Suprapubic skin (tissue), 4 donors: ENCODE results near the gene HOXA13. TPM values are rescaled to one million over a fixed set of nuclear protein-coding genes. Genes with fewer than 3 reads are reported as not detected.
A peak's percentile ranks its signal among the peaks of the same experiment; 100 is the strongest.

Experiments used
- DNase-seq, 2 donors: peaks; one replicate each; pipeline ENCODE4 v3.0.0-alpha.2; 2019; ENCODE audit warnings: low spot score in 2 of 2
- H3K27ac ChIP-seq: fragments of 200-600 bp; sonication (generic); one replicate; pipeline ENCODE4 v1.5.1; 2019
- H3K27me3 ChIP-seq: fragments of 200-600 bp; sonication (generic); one replicate; pipeline ENCODE4 v1.5.1; 2019
- H3K36me3 ChIP-seq: fragments of 200-600 bp; sonication (generic); one replicate; pipeline ENCODE4 v1.5.1; 2019
- H3K4me1 ChIP-seq: fragments of 200-600 bp; sonication (generic); one replicate; pipeline ENCODE4 v1.5.1; 2019
- H3K4me3 ChIP-seq: fragments of 200-600 bp; sonication (generic); one replicate; pipeline ENCODE4 v1.5.1; 2019; ENCODE audit warnings: mild to moderate bottlenecking
- H3K9me3 ChIP-seq: fragments of 200-600 bp; sonication (generic); one replicate; pipeline ENCODE4 v1.5.1; 2019
- EP300 ChIP-seq: sonication (generic); formaldehyde crosslinking; IDR thresholded peaks from one replicate; pipeline ENCODE4 v1.6.1; 2017; ENCODE audit warnings: antibody characterized with exemption
- POLR2A ChIP-seq, 2 donors: fragments of 450-650 bp; IDR thresholded peaks; one replicate each; pipeline ENCODE4 v1.6.1; 2017; ENCODE audit warnings: antibody characterized with exemption in 2 of 2, mild to moderate bottlenecking in 2 of 2, moderate library complexity in 2 of 2
- POLR2AphosphoS5 ChIP-seq, 3 donors: sonication (generic); formaldehyde crosslinking; IDR thresholded peaks; one replicate each; pipeline ENCODE4 v1.6.1; 2017; ENCODE audit warnings: antibody characterized with exemption in 3 of 3
- WGBS: methylation state at CpG from one replicate; pipeline ENCODE4 v1.1.5; 2018; 5-methylcytosine and 5-hydroxymethylcytosine counted together
- total RNA-seq, 4 donors: library from RNA; depleted of rRNA; stranded (reverse); fragments of >200 nt; gene quantifications; one replicate each; pipeline ENCODE4 v1.1.0, GENCODE V29; 2016
- TF ChIP-seq, protein P1 (sequence below), 2 donors: fragments of 200-600 bp in 1 of 2; fragments of 450-650 bp in 1 of 2; sonication (generic) in 1 of 2; IDR thresholded peaks; one replicate each; pipeline ENCODE4 v1.5.1; 2016 to 2019; ENCODE audit warnings: antibody characterized with exemption in 2 of 2, mild to moderate bottlenecking in 1 of 2, moderate library complexity in 1 of 2

The HOXA13 gene
- total RNA-seq, 4 donors from 2014 or later: 0.17 TPM; not detected in 3

DNA sequence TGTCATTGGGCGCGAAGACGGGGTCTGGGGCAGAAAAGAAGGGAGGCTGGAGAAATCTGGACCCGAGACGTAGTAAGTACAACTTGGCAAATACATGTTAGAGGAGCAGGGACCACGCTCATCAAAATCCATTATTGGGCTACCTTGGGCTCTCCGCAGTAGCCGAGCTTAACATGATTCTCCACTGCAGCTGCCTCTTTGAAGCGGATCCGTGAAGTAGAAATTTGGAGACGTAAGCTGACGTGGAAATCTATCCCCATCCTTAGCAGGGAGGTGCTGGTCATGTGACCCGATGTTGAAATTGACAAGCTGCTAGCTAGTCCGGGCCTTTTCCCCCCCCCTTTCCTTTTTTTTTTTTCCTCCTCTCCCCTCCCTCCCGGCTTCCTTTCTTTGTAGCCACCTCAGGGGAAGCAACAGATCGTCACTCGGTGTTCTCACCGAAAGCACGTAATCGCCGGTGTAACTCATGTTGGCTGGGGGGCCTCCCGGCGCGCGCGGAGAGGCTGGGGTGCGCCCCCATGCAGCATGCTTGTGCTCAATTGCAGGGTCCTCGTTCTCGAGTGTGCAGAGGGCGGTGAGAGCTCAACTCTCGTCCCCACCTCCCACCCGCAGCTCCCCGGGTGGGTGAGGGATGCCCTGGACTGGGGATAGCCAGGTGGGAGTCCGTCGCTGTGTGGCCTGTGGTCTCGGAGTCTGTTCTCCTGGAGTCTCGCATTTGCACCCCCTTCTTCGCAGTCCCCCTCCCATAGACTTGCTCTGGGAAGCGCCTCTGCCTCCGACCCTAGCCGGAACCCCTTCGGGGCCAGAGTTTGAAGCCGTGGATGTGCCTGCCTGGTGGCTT is 14.7 kb downstream of the HOXA13 start, which contains the start of gene HOXA11:
Gene HOXA11, minus strand, starts transcription at position 220 of the 841 bp plus-strand sequence. Its CDS starts 88 bp downstream, at position 132.
- H3K36me3 ChIP-seq: no peaks in the 10 kb centered on the region
- H3K4me3 ChIP-seq: peak within 1 kb of the TSS; percentile 66
- WGBS: 13% methylated on average over 37 of the region's 43 CpGs
- no peaks in the 10 kb centered on the region for H3K9me3 ChIP-seq
- H3K27me3 ChIP-seq: peaks cover 98% of the 10 kb centered on the region
- peaks cover 55% of the 10 kb centered on the region for H3K4me1 ChIP-seq
- peak; percentile 80 to 82 for DNase-seq
- H3K27ac ChIP-seq: peak within 1 kb of the TSS; percentile 76
- TF ChIP-seq, protein P1, sequence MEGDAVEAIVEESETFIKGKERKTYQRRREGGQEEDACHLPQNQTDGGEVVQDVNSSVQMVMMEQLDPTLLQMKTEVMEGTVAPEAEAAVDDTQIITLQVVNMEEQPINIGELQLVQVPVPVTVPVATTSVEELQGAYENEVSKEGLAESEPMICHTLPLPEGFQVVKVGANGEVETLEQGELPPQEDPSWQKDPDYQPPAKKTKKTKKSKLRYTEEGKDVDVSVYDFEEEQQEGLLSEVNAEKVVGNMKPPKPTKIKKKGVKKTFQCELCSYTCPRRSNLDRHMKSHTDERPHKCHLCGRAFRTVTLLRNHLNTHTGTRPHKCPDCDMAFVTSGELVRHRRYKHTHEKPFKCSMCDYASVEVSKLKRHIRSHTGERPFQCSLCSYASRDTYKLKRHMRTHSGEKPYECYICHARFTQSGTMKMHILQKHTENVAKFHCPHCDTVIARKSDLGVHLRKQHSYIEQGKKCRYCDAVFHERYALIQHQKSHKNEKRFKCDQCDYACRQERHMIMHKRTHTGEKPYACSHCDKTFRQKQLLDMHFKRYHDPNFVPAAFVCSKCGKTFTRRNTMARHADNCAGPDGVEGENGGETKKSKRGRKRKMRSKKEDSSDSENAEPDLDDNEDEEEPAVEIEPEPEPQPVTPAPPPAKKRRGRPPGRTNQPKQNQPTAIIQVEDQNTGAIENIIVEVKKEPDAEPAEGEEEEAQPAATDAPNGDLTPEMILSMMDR (IDR thresholded peaks at IDR 0.05): no peak
- TF ChIP-seq POLR2AphosphoS5 (IDR thresholded peaks at IDR 0.05) (no peak), EP300 (no peak), POLR2A (IDR thresholded peaks at IDR 0.05) (no peak)

DNA sequence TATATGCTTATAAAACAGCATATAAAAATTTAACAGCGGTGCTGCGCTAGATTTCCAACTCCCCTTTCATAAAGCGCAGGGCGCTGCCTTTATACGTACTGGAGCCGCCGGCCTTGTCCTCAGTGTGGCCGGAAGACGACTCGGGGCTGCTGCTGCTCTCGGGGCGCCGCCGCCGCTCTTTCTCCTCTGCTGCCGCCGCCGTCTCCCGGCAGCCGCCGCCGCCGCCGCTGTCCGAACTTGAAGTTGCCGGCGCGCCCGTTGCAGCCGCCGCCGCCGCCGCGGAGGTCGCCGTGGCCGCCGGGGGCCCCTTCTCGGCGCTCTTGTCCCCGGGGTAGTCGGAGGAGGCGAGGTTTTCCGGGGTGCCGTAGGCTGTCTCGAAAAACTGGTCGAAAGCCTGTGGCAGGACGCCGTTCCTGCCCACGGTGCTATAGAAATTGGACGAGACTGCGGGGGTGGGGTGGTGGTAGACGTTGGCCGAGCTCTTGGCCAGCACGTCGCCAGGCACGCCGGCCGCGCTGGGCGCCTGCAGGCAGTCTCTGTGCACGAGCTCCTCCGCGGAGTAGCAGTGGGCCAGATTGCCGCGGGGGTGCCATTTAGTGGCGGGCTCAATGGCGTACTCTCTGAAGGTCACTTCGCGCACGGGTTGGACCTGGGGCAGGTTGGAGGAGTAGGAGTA is 15.4 kb downstream of the HOXA13 start:
- WGBS: under 1% methylated on average over 23 of the region's 72 CpGs
- peaks cover 94% of the 10 kb centered on the region for H3K27me3 ChIP-seq
- peak; percentile 76 to 78 for DNase-seq
- H3K4me3 ChIP-seq: peak overlapping the region; percentile 66
- H3K27ac ChIP-seq: peak overlapping the region; percentile 76
- H3K36me3 ChIP-seq: no peaks in the 10 kb centered on the region
- H3K9me3 ChIP-seq: no peaks in the 10 kb centered on the region
- TF ChIP-seq EP300 (no peak), POLR2A (IDR thresholded peaks at IDR 0.05) (no peak), POLR2AphosphoS5 (IDR thresholded peaks at IDR 0.05) (no peak)
- TF ChIP-seq, protein P1 (IDR thresholded peaks at IDR 0.05): no peak
- peaks cover 63% of the 10 kb centered on the region for H3K4me1 ChIP-seq

DNA sequence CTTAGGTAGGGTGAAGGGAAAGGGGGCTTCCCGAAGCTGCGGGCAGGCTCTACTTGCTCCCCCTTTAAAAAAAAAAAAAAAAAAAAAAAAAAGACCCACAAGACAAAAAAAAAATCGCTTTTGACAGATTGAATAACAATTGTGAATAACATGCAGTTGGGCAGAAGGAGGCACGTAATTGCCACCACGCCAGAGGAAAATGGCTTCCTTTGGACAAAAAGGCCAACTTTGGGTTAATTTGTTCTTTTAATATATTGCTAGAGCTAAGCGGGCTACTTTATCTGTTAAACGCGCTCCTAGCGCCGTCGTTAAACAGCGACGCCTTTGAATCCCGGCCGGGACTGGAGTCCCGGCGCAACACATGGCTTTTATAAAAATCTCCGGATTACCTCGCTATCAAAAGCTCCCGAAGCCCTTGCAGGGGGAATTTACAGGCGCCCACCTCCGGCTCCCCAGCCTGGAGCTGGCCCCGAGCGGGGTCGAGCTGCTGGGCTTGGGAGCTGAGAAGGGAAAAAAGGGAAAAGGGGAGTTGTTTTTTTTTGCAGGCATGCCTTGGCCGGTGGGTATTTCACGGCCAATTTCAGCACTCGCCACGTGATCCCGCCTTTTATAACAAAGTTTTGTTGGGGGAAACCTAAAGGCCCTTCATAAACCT is 16.1 kb downstream of the HOXA13 start:
- WGBS: 3% methylated on average over 30 of the region's 30 CpGs
- Histone ChIP-seq H3K9me3 (no peaks in the 10 kb centered on the region), H3K4me1 (peaks cover 60% of the 10 kb centered on the region), H3K27me3 (peaks cover 88% of the 10 kb centered on the region), H3K36me3 (no peaks in the 10 kb centered on the region), H3K27ac (peak overlapping the region; percentile 76), H3K4me3 (peak overlapping the region; percentile 66)
- DNase-seq: peak; percentile 55 to 67
- no peak for TF ChIP-seq POLR2AphosphoS5 (IDR thresholded peaks at IDR 0.05)
- TF ChIP-seq POLR2A (IDR thresholded peaks at IDR 0.05): no peak
- TF ChIP-seq, protein P1 (IDR thresholded peaks at IDR 0.05): no peak
- TF ChIP-seq EP300: no peak

DNA sequence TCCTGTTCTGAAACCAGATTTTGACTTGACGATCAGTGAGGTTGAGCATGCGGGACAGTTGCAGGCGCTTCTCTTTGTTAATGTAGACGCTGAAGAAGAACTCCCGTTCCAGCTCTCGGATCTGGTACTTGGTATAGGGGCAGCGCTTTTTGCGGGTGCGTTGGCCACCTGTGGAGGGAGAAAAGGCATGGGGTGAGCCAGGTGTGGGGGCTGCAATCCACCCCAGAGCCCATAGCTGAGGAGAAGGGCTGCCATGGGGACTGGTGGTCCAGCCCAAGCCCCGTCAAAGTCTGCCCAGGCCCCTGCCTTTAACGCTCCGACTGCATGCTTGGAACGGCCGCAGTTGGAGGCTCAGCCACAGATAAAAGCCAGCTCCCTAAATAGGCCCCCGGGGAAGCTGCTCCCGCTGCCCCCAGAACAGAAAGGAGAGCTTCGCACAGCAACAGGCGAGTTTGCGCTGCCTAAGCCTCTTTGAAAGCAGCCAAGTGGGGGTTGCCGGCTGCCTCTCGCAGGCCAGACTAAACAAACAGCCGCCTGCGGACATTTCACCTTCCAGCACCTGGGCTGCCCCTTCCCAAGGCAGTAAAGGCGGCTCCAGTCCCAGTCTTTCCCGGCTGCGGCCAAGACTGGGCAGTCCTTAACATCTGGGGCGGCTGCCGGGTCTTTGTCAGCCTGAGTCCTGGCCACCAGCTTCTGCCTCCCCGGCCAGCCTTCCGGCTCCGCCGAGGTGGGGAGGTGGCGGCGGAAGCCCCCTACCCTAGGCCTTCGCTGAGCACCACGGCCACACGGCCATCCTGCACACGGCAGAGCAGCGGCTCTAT is 16.8 kb downstream of the HOXA13 start:
- peaks cover 53% of the 10 kb centered on the region for H3K4me1 ChIP-seq
- 29% methylated on average over 29 of the region's 39 CpGs for WGBS
- peak; percentile 64 to 78 for DNase-seq
- H3K27me3 ChIP-seq: peaks cover 80% of the 10 kb centered on the region
- H3K36me3 ChIP-seq: no peaks in the 10 kb centered on the region
- peak overlapping the region; percentile 66 for H3K4me3 ChIP-seq
- no peak overlapping the region for H3K27ac ChIP-seq
- H3K9me3 ChIP-seq: no peaks in the 10 kb centered on the region
- no peak for TF ChIP-seq POLR2AphosphoS5 (IDR thresholded peaks at IDR 0.05)
- TF ChIP-seq, protein P1 (IDR thresholded peaks at IDR 0.05): no peak
- TF ChIP-seq POLR2A (IDR thresholded peaks at IDR 0.05): no peak
- TF ChIP-seq EP300: no peak
